Spinal cord (tissue), 10 donors: ENCODE results near the gene SFMBT1. TPM values are rescaled to one million over a fixed set of nuclear protein-coding genes. Genes with fewer than 3 reads are reported as not detected.

Experiments
- DNase-seq, 6 donors: peaks; one replicate each; pipeline versions ENCODE4 v3.0.0 to v3.0.0-alpha.2; 2013 to 2015; ENCODE audit warnings: low spot score in 6 of 6, low read depth in 4 of 6
- H3K27ac ChIP-seq: one replicate; pipeline ENCODE4 v1.5.1; 2013; ENCODE audit warnings: low read depth, low read length, control low read depth
- H3K27me3 ChIP-seq: one replicate; pipeline ENCODE4 v1.6.1; 2013; ENCODE audit warnings: low read length; ENCODE audit not compliant: control insufficient read depth, insufficient read depth
- H3K36me3 ChIP-seq: one replicate; pipeline ENCODE4 v1.6.1; 2013; ENCODE audit warnings: low read length; ENCODE audit not compliant: control insufficient read depth, insufficient read depth
- H3K4me1 ChIP-seq: one replicate; pipeline ENCODE4 v1.6.1; 2013; ENCODE audit warnings: low read length; ENCODE audit not compliant: control insufficient read depth, insufficient read depth
- H3K4me3 ChIP-seq: one replicate; pipeline ENCODE4 v1.5.1; 2013; ENCODE audit warnings: low read depth, low read length, control low read depth
- H3K9me3 ChIP-seq: one replicate; pipeline ENCODE4 v1.6.1; 2013; ENCODE audit warnings: low read length; ENCODE audit not compliant: control insufficient read depth, insufficient read depth
- WGBS: methylation state at CpG from one replicate; pipeline ENCODE4 v1.1.5; 2013; ENCODE audit warnings: missing lambda C conversion rate; ENCODE audit not compliant: insufficient coverage; 5-methylcytosine and 5-hydroxymethylcytosine counted together
- polyA plus RNA-seq, 2 donors: library from polyadenylated mRNA; unstranded; fragments of 120-200 nt; gene quantifications; one replicate each; pipeline ENCODE4 v1.2.1, GENCODE V29; 2013; ENCODE audit not compliant: insufficient read length in 2 of 2
- total RNA-seq, 2 donors: library from RNA; depleted of rRNA in 1 of 2; stranded (reverse); fragments of 120-200 nt in 1 of 2; fragments of >200 nt in 1 of 2; gene quantifications; one replicate each; pipeline versions ENCODE4 v1.2.3 to v1.2.4, GENCODE V29; 2013 to 2014
- donor health status: healthy.

SFMBT1 gene
- total and polyA plus RNA-seq, 4 donors = 10.0 to 16.9 (median 12.9) TPM

- WGBS = 94% methylated on average over 2 of the region's 9 CpGs
- no peak for DNase-seq
- Histone ChIP-seq H3K4me1 (no peaks in the 10 kb centered on the region), H3K36me3 (peaks cover 22% of the 10 kb centered on the region), H3K27ac (no peak overlapping the region), H3K4me3 (no peak overlapping the region), H3K27me3 (no peaks in the 10 kb centered on the region), H3K9me3 (no peaks in the 10 kb centered on the region)
Observed at GRCh38 chr3:52912885-52913731, 132.8 kb downstream of the SFMBT1 start.

- H3K27me3 ChIP-seq = no peaks in the 10 kb centered on the region
- no peaks in the 10 kb centered on the region for H3K4me1 ChIP-seq
- 95% methylated on average over 4 of the region's 6 CpGs for WGBS
- peaks cover 14% of the 10 kb centered on the region for H3K36me3 ChIP-seq
- no peaks in the 10 kb centered on the region for H3K9me3 ChIP-seq
- no peak for DNase-seq
- no peak overlapping the region for H3K4me3 ChIP-seq
- no peak overlapping the region for H3K27ac ChIP-seq
Observed at GRCh38 chr3:52910823-52911222, 135.1 kb downstream of the SFMBT1 start.

GRCh38 chr3:52907497-52907896 is 138.4 kb downstream of the SFMBT1 start:
- Histone ChIP-seq H3K4me1 (no peaks in the 10 kb centered on the region), H3K27me3 (no peaks in the 10 kb centered on the region), H3K36me3 (peaks cover 8% of the 10 kb centered on the region), H3K9me3 (no peaks in the 10 kb centered on the region), H3K4me3 (no peak overlapping the region), H3K27ac (no peak overlapping the region)
- 100% methylated on average over 2 of the region's 5 CpGs for WGBS
- DNase-seq = peak in 1 of 6 donors; percentile 13

GRCh38 chr3:52904552-52904951 is 141.3 kb downstream of the SFMBT1 start:
- Histone ChIP-seq H3K9me3 (no peaks in the 10 kb centered on the region), H3K36me3 (no peaks in the 10 kb centered on the region), H3K4me1 (no peaks in the 10 kb centered on the region), H3K27ac (no peak overlapping the region), H3K27me3 (no peaks in the 10 kb centered on the region), H3K4me3 (no peak overlapping the region)
- DNase-seq = peak in 1 of 6 donors; percentile 29
- no CpG with 5 or more reads among the region's 1 CpG for WGBS

- Histone ChIP-seq H3K27me3 (no peaks in the 10 kb centered on the region), H3K4me3 (no peak overlapping the region), H3K4me1 (no peaks in the 10 kb centered on the region), H3K27ac (no peak overlapping the region), H3K36me3 (no peaks in the 10 kb centered on the region), H3K9me3 (no peaks in the 10 kb centered on the region)
- WGBS = no CpG with 5 or more reads among the region's 3 CpGs
- no peak for DNase-seq
Observed at GRCh38 chr3:52904000-52904399, 141.9 kb downstream of the SFMBT1 start.

- peak in 5 of 6 donors; percentile 58 to 95 (median 72) for DNase-seq
- WGBS = under 1% methylated on average over 78 of the region's 85 CpGs
- peaks cover 16% of the 10 kb centered on the region for H3K4me1 ChIP-seq
- peak within 1 kb of the TSS; percentile 16 for H3K27ac ChIP-seq
- peaks cover 9% of the 10 kb centered on the region for H3K36me3 ChIP-seq
- H3K27me3 ChIP-seq = no peaks in the 10 kb centered on the region
- peak within 1 kb of the TSS; percentile 53 for H3K4me3 ChIP-seq
- H3K9me3 ChIP-seq = no peaks in the 10 kb centered on the region
Observed at GRCh38 chr3:52897130-52898122, 148.4 kb downstream of the SFMBT1 start, which contains the start of gene STIMATE. TSS of gene STIMATE (minus strand) at chr3:52897548. CDS start at chr3:52897450, 98 bp downstream.

- DNase-seq = peak in 1 of 6 donors; percentile 5
- peak overlapping the region; percentile 16 for H3K27ac ChIP-seq
- peaks cover 20% of the 10 kb centered on the region for H3K4me1 ChIP-seq
- H3K27me3 ChIP-seq = no peaks in the 10 kb centered on the region
- no peaks in the 10 kb centered on the region for H3K9me3 ChIP-seq
- H3K36me3 ChIP-seq = peaks cover 9% of the 10 kb centered on the region
- peak overlapping the region; percentile 53 for H3K4me3 ChIP-seq
- 5% methylated on average over 9 of the region's 9 CpGs for WGBS
Observed at GRCh38 chr3:52896613-52897012, 149.3 kb downstream of the SFMBT1 start.

- peak overlapping the region; percentile 53 for H3K4me3 ChIP-seq
- no peak overlapping the region for H3K27ac ChIP-seq
- no peaks in the 10 kb centered on the region for H3K9me3 ChIP-seq
- WGBS = no CpG with 5 or more reads among the region's 3 CpGs
- H3K4me1 ChIP-seq = peaks cover 23% of the 10 kb centered on the region
- no peak for DNase-seq
- H3K27me3 ChIP-seq = no peaks in the 10 kb centered on the region
- H3K36me3 ChIP-seq = peaks cover 13% of the 10 kb centered on the region
Observed at GRCh38 chr3:52896151-52896550, 149.7 kb downstream of the SFMBT1 start.

GRCh38 chr3:52895418-52895817 is 150.5 kb downstream of the SFMBT1 start:
- Histone ChIP-seq H3K4me1 (peaks cover 25% of the 10 kb centered on the region), H3K27ac (no peak overlapping the region), H3K36me3 (peaks cover 14% of the 10 kb centered on the region), H3K4me3 (no peak overlapping the region), H3K27me3 (no peaks in the 10 kb centered on the region), H3K9me3 (no peaks in the 10 kb centered on the region)
- 49% methylated on average over 3 of the region's 5 CpGs for WGBS
- DNase-seq = no peak
